ENCODE measurements around the gene PRSS1.
"Not testable (repeated sequence)": the region's sequence is repeated elsewhere in the genome, so short reads cannot be mapped to it uniquely, and the experiment has no call there.

Gene PRSS1

DNA sequence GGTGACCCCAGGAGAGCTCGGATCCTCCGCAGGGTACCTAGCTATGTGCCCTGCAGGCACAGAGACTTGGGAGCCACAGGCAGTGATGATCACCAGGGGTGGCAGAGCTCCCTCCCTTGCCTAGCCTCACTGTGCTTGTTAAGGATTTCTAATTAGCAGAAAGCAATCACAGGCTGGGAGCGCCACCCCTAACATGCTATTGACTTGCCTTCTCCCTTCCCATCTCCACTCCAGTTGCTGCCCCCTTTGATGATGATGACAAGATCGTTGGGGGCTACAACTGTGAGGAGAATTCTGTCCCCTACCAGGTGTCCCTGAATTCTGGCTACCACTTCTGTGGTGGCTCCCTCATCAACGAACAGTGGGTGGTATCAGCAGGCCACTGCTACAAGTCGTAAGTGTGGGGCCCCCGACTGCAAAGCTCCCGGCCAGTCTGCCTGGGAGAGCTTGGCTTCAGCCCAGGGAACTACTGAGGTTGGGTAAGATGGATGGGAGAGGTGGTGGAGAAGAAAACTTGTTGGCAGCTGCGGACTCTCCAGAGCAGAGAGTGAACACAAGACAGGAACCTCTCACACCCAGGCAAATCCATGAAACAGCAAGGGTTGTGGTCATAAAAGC lies 1.2 kb downstream of the PRSS1 start:
- no peak for TF ChIP-seq CTCF (IDR thresholded peaks at IDR 0.05; ENCODE audit: low read depth, low read length)
- no peak for DNase-seq (ENCODE audit: extremely low read depth, low read depth)

DNA sequence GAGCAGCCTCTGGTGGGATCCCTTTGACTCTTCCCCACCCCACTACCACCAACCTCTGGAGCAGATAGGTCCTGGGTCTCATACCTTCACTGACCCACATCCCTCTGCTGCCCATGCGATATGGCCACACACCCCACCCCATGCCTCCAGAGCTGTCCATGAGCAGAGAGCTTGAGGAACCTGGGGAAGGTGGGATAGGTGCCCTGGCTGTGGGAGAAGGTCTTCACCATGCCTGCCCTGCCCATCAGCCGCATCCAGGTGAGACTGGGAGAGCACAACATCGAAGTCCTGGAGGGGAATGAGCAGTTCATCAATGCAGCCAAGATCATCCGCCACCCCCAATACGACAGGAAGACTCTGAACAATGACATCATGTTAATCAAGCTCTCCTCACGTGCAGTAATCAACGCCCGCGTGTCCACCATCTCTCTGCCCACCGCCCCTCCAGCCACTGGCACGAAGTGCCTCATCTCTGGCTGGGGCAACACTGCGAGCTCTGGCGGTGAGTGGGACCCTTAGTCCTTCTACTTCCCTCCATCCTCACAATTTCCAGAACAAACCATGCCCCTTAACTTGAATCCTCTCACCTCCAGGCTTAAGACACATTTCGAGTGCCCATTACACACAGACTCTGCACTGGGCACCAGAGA lies 2.4 kb downstream of the PRSS1 start:
- DNase-seq (ENCODE audit: extremely low read depth, low read depth), result not testable (repeated sequence)

- DNase-seq (ENCODE audit: extremely low read depth, low read depth), result no peak
- TF ChIP-seq CTCF (IDR thresholded peaks at IDR 0.05; ENCODE audit: low read depth, low read length), result no peak
Observed at GRCh38 chr7:142752376-142753225, 3.3 kb downstream of the PRSS1 start.

DNA sequence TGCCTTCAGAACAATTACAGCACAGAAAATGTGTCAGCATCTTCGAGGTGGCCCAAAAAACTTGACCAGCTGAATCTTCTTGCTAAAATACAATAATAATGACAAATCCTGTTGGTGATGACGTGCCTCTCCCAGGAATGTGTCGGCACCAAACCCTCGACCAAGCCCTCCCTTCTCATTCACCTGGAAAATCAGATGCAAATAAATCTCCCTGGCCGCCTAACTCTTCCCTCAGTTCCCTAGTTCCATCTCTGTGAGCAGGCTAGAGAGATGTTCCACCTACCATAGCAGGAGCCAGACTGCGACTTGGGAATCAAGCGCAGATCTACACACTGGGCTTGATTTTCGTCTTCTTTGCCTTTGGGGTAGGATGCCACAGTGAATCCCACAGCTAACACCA lies 4.1 kb downstream of the PRSS1 start:
- no peak for TF ChIP-seq CTCF (IDR thresholded peaks at IDR 0.05; ENCODE audit: low read depth, low read length)
- no peak for DNase-seq (ENCODE audit: extremely low read depth, low read depth)

GRCh38 chr7:142753925-142754491 lies 4.7 kb downstream of the PRSS1 start:
- not testable (repeated sequence) for DNase-seq (ENCODE audit: extremely low read depth, low read depth)

GRCh38 chr7:142754681-142755575 lies 5.7 kb downstream of the PRSS1 start:
- DNase-seq (ENCODE audit: extremely low read depth, low read depth), result no peak
- TF ChIP-seq CTCF (IDR thresholded peaks at IDR 0.05; ENCODE audit: low read depth, low read length), result no peak

DNA sequence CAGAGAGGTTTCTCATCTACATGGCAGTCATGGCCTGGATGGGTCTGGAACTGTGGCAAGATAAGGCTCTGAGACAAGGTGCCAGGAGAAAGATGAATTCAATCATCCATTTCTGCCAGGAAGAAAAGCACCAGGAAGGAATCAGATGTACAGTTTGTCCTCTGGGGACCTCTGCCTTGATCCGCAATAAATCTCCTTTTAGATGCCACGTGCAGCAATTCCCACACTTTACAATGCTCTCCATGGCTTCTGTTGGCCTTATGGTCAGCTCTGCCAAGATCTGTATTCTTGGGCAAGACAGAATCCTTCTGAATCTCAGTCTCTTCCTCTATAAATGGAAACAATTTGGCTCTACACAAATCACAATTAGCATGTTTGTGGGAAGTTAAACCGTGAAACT lies 9.0 kb downstream of the PRSS1 start:
- not testable (repeated sequence) for DNase-seq (ENCODE audit: extremely low read depth, low read depth)

- no peak for DNase-seq (ENCODE audit: extremely low read depth, low read depth)
- TF ChIP-seq CTCF (IDR thresholded peaks at IDR 0.05; ENCODE audit: low read depth, low read length), result no peak
Observed at GRCh38 chr7:142759433-142759832, 10.2 kb downstream of the PRSS1 start.

Measured in AG09319 (cell line).